Measurements from ENCODE around the gene WEE1.

WEE1 gene

DNA sequence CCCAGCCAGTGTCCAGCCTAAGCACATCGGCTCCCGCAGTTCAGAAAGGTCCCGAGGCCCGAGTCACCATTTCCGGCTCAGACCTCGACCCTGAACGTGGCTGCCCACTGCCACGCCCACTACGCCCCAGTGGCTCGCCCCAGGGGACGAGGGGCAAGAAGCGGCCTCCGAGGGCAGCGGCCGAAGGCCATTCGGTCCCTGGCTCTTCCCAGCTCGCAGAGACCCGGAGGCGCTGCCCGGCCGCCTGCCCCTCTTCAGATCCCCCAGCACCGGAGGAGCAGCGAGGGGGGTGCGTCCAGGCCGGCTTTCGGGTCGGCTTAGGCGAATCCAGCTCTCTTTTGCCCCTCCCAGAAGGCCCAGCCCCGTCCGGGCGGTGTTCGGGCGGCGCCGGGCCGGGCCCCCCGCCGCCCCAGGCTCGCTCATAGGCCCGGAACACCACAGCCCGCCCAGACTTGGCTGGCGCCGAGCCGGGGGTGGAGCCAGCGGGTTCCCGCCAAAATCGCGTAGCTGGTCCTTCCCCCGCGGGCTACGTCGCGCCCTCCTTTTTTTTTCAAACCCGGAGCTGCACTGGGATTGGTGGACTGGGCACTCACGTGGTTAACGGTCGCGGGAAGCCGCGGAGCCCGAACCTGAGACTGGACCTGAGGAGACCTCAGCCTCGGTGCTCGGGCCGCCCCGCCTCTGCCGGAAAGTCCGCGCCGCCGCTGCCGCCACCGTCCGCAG, at the start of gene WEE1 (continued):
- TF ChIP-seq PRDM4 (tag by site-specific recombination; IDR thresholded peaks at IDR 0.05) (no peak), ZNF214 (tag by site-specific recombination; IDR thresholded peaks at IDR 0.05; ENCODE audit: borderline replicate concordance) (no peak), ZNF146 (tag by site-specific recombination; IDR thresholded peaks at IDR 0.05) (no peak; the same call in 1 of the 2 replicates), ZNF530 (tag by site-specific recombination; IDR thresholded peaks at IDR 0.05; ENCODE audit: low read depth) (no peak), ZNF544 (tag by site-specific recombination; IDR thresholded peaks at IDR 0.05) (no peak), ZNF341 (tag by site-specific recombination; IDR thresholded peaks at IDR 0.05; ENCODE audit: low read depth) (peak; percentile 93), ZNF274 (IDR thresholded peaks at IDR 0.05; ENCODE audit: low read length) (no peak), ZNF274 (tag by site-specific recombination; IDR thresholded peaks at IDR 0.05; ENCODE audit: borderline replicate concordance) (no peak), ZNF548 (tag by site-specific recombination; IDR thresholded peaks at IDR 0.05) (no peak), ZFHX2 (tag by site-specific recombination; conservative IDR thresholded peaks at IDR 0.05) (peak; percentile 63; the same call in 1 of the 2 replicates), HOXC10 (CRISPR knock-in tag; IDR thresholded peaks at IDR 0.05) (0 out of 2 replicates have a peak, but pooled peaks have one; percentile 25), ZNF785 (tag by site-specific recombination; IDR thresholded peaks at IDR 0.05) (no peak), ZNF837 (tag by site-specific recombination; IDR thresholded peaks at IDR 0.05) (no peak), ZNF560 (tag by site-specific recombination; IDR thresholded peaks at IDR 0.05; ENCODE audit: borderline replicate concordance) (no peak), ZNF670 (tag by site-specific recombination; IDR thresholded peaks at IDR 0.05; ENCODE audit: low read depth) (no peak), SP7 (tag by site-specific recombination; IDR thresholded peaks at IDR 0.05) (peak; percentile 65; the same call in 1 of the 2 replicates), ZNF416 (tag by site-specific recombination; IDR thresholded peaks at IDR 0.05) (no peak), ZNF121 (tag by site-specific recombination; IDR thresholded peaks at IDR 0.05) (no peak), ZNF266 (tag by site-specific recombination; IDR thresholded peaks at IDR 0.05; ENCODE audit: low read depth) (no peak), HOXD13 (CRISPR knock-in tag; IDR thresholded peaks at IDR 0.05; ENCODE audit: borderline replicate concordance) (0 out of 2 replicates have a peak, but pooled peaks have one; percentile 6), ZBTB26 (tag by site-specific recombination; optimal IDR thresholded peaks at IDR 0.05) (peak; percentile 73), ZNF629 (tag by site-specific recombination; IDR thresholded peaks at IDR 0.05) (peak; percentile 57; the same call in 1 of the 2 replicates), ZNF19 (tag by site-specific recombination; IDR thresholded peaks at IDR 0.05; ENCODE audit: low read depth) (no peak), ZNF776 (tag by site-specific recombination; IDR thresholded peaks at IDR 0.05; ENCODE audit: borderline replicate concordance) (no peak), ZNF239 (tag by site-specific recombination; IDR thresholded peaks at IDR 0.05) (no peak), ZNF324 (tag by site-specific recombination; IDR thresholded peaks at IDR 0.05) (no peak; the same call in 1 of the 2 replicates), ZBTB48 (tag by site-specific recombination; IDR thresholded peaks at IDR 0.05) (peak; percentile 86), ZNF148 (tag by site-specific recombination; IDR thresholded peaks at IDR 0.05; ENCODE audit: borderline replicate concordance) (no peak), SP2 (tag by site-specific recombination; IDR thresholded peaks at IDR 0.05) (peak; percentile 79), ZNF394 (tag by site-specific recombination; IDR thresholded peaks at IDR 0.05; ENCODE audit: borderline replicate concordance) (peak; percentile 46; the same call in 1 of the 2 replicates), GLIS2 (tag by site-specific recombination; IDR thresholded peaks at IDR 0.05) (peak; percentile 97), ZNF843 (tag by site-specific recombination; IDR thresholded peaks at IDR 0.05) (no peak)

Measured in HEK293 (cell line).